GM19372 (cell line): Measurements from ENCODE around the gene OR2F2.
A peak's percentile ranks its signal among the peaks of the same experiment; 100 is the strongest.

Source experiments
- ATAC-seq: cut with Tn5 transposase; IDR thresholded peaks from one replicate; pipeline ENCODE4 v1.9.1; 2021; ENCODE audit warnings: mild to moderate bottlenecking, low read depth, moderate library complexity; ENCODE audit not compliant: unreplicated experiment

OR2F2 gene, protein sequence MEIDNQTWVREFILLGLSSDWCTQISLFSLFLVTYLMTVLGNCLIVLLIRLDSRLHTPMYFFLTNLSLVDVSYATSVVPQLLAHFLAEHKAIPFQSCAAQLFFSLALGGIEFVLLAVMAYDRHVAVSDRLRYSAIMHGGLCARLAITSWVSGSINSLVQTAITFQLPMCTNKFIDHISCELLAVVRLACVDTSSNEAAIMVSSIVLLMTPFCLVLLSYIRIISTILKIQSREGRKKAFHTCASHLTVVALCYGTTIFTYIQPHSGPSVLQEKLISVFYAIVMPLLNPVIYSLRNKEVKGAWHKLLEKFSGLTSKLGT

GRCh38 chr7:143934526-143935325 is at the start of gene OR2F2:
Gene OR2F2 (plus strand): TSS chr7:143935233. CDS start chr7:143935233, 0 bp downstream.
- no peak for ATAC-seq

DNA sequence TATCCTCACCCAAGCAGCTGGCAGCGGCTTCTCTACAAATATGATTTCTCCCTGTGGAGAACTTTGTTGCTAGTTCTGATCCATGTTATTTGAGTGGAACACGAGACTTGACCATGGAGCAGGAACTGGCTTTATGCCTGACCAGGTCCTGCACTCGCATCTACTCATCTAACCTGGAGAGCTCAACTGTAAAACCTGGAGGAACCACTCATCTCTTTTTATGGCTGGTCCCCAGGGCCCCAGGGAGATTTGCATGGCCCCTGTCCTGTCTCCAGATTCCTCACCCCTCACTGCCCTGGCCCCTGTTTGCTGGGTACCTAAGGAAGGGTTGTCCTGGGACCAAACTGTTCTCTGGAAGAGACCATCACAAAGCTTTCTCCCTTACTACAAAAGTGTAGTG is 49.1 kb upstream of the OR2F2 start:
- ATAC-seq, result no peak

DNA sequence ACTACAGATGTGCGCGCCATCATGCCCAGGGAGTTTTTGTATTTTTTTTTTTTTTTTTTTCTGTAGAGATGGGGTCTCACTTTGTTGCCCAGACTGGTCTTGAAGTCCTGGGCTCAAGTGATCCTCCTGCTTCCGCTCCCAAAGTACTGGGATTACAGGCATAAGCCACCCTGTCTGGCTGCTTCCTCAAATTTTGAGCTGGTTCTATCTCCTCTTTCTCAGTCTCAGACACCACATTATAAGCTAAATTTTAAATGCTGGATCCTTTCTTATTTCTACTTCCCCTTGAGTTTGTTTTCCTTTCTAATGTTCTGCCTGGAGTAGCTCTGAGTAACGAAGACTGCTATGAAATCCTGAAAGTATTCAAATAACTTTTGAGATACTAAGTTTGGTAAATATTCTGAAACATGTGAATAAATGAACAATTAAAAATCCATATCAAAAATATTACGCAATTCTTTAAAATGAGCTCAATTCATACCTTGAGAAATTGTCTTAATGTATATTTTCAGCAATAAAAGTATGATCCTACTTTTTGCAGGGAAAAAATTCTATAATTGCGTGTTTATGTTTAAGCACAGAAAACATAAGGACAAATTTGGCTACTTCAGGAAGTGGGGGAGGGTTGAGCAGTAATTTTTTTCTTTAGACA is 48.1 kb upstream of the OR2F2 start:
- ATAC-seq, result no peak

DNA sequence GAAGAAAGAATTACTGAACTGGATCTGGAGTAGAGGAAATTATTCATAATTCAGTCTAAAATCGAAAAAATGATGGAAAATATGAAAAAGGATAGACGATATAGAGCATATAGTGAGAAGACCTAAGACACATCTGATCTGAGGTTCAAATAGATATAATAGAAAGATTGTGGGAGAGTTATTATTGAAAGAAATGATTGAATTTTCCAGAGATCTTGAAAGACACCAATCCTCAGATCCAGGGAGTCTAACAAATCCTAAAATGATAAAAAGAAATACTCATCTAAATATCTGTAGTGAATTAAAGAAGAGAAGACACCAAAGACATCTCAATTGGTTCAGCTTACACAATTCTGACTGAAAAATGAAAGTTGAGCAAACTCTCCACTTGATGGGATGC is 46.0 kb upstream of the OR2F2 start:
- ATAC-seq, result no peak

GRCh38 chr7:143890558-143890957 is 44.5 kb upstream of the OR2F2 start:
- no peak for ATAC-seq

DNA sequence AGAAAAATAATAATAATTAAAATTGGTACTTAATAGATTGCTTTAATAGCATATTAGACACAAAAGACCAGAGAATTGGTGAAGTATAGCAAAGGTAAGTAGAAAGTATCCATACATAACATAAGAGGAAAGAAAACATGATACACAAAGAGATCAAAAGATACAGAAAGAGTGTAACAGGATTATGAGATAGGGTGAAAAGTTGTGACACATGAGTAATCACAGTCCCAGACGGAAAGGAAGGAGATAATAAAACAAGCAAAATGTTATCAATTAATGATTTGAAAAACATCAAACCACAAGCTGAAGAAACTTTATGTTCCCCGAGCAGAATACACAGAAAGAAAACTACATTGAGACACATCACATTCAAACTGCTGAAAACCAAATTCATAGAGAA is 43.6 kb upstream of the OR2F2 start:
- no peak for ATAC-seq

- peak; percentile 99 for ATAC-seq
These were observed 42.3 kb upstream of the OR2F2 start for GRCh38 chr7:143892527-143893300.

DNA sequence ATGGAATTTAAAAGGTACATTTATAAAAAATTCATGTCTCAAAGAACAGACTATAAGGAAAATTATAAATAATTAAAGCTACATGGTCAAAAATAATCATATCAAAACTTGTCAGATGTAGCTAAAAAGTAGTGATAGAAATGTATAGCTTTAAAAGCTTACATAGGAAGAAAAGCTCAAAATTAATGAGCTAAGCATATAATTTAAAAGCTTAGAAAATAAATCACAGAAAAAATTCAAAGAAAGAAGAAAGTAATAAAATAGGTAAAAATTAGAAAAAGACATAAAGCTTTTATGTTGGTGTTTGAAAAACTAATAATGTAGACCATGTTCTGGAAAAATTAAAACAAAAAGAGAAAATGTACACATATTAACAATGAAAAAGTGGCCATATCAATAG is 38.4 kb upstream of the OR2F2 start:
- ATAC-seq, result no peak

DNA sequence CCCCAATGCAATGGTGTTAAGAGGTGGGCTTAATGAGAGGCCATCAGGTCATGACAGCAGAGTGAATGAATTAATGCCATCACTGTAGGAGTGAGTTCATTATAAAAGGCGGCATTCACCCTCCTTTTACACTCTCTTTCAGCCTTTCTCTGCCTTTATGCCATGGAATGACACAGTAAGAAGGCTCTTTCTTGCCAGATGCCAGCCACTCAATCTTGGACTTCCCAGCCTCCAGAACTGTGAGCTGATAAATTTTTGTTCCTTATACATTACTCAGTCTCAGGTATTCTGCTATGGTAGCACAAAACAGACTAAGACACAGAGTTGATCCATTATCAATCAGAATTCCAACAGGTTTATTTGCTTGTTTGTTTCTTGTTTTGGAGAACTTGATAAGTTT is 36.2 kb upstream of the OR2F2 start:
- no peak for ATAC-seq

GRCh38 chr7:143900230-143900766 is 34.7 kb upstream of the OR2F2 start:
- no peak for ATAC-seq

DNA sequence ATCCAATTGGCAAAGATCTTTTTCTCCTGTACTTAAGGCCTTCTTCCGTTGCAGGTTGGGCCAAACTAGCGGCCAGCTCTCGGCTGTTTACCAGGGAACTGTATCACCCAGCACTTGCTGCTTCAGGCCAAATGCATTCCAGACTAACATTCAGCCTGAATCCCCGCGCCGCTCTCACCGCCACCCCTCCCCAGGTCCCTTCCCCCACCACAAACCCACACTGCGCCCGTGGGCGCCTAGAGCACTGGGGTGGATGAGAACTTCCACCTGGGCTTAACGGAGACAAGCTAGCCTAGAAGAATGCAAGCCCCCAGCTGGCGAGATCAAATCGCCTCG is 33.7 kb upstream of the OR2F2 start:
- ATAC-seq, result no peak

DNA sequence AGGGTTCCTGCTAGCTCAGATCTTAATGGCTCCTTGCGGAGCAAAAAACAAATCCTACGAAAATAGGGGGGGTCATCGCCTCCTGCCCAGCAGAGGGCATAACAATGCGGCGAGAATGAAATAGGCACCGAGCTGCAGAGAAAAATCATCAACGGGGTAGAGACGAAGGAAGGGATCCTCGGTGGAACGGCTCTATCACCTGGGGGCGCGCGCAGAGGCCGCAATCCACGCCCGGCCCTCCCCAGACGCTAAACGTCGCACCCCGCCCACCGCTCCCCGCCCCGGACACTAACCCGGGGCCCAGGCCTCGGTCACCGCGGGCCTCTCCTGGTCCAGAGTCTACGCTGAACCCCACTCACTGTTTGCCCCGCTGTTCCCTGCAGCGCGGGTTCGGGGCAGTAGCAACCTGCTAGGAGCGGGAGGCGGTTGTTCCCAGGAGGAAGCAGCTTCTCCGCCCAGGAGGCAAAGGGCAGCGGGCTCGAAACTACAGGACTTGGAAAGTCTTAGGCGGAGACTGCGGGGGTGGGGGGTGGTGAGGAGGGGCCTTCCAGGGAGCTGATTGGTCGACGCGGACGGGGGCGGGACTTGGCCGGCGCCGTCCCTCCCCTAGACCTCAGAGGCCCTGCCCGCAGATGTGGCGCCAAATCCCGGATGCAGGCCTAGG is 33.2 kb upstream of the OR2F2 start, which contains the start of gene TCAF1:
TSS of gene TCAF1 (minus strand) at position 509 of the 664 bp plus-strand sequence. CDS start 25,568 bp downstream, outside the sequence.
- peak; percentile 94 for ATAC-seq

- ATAC-seq, result no peak
These were observed 32.6 kb upstream of the OR2F2 start for GRCh38 chr7:143902332-143902899.

DNA sequence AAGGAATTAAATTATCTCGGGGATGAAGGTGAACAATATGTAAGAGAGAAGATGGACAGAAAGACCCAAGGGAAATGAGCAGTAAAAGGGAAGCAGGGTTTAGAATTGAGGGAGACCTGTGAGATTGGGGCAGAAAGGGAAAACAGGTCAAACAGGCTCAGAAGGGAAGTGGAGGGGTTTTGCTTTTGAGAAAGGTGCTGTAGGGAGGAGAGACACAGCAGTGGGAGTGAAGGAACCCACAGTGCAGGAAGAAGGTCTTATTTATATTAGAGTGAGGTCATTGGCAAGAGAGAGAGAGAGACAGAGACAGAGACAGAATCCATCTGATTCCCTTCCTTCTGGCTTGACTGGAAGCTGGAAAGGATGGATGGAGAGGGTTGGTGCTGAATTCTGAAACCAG is 29.5 kb upstream of the OR2F2 start:
- ATAC-seq, result no peak

- no peak for ATAC-seq
These were observed 28.9 kb upstream of the OR2F2 start for GRCh38 chr7:143906151-143906550.

DNA sequence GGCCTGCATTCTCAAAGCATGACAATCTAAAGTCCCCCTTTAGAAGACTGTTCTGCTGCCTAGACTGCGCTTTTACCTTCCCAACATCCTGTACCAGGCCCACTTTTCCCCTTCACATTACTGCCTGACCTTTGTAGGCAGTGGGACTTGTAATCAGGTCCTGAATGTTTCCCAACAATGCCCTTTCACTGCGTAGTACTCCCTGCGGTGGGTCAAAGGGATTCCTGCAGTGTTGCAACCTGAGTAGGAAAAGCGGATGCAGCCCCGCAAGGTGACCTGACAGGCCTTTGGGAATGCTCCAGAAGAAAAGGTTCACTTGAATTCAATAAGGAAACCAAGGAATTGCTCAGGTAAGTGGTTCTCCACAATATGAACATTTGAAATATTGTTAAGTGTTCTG is 28.1 kb upstream of the OR2F2 start:
- no peak for ATAC-seq

DNA sequence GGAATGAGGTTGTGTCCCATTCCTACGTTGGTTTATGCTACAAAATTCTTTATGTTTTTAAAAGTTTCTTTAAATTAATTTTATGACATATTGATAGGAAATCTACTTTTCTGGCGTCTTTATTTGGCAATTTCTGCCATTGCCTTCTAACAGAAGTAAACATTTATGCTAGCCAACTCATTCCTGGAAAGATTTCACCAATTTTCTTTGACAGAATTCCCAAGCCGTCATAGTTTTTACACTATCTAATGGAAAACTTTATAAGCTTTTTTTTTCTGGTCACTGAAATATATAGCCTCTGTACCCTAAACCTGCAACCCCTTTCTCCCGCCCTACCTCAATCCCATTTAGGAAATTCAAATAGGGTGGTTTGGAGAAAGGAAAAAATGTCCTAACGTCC is 26.9 kb upstream of the OR2F2 start:
- no peak for ATAC-seq

GRCh38 chr7:143909863-143910262 is 25.2 kb upstream of the OR2F2 start:
- no peak for ATAC-seq

DNA sequence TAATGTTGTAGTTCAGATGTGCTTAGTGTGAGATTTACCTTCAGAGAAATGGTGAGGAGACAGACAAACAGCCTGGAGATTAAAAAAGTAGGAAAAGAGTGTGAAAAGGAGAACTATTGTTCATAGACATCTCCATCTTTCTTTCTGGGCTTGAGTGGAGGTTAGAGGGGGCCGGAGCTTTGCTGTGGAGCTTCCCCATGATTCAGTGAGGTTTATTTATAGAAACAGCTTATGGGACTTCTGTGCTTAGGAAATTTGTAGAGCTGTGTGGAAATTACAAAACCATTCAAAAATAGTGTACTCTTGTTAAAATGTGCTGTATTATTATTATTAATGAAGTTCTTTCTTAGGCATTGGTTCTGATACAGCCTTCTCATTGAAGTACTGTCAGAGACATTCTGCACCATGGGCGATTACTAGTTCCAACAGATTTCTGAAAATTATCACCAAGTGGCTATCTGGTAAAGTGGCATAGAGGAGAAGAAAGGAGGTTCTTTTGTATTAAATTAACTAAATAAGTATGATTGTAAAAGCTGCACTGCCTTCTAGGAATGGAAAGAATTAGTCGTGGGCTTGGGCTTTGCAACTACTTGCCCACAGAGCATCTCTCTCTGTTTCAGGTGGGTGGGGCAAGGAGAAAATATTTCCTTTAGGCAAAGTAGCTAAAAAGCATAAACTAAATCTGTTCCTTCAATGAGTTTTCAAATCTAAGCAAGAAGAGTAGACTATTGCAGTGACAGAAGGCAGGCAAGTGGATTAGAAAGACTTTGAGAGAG is 24.4 kb upstream of the OR2F2 start:
- no peak for ATAC-seq
